Natural killer cell (primary cell): ENCODE measurements around the gene CCR8. TPM values are rescaled to one million over a fixed set of nuclear protein-coding genes. Genes with fewer than 3 reads are reported as not detected.

Source experiments
- ATAC-seq, 3 donors: fragments of 150-1000 bp in 2 of 3; fragments of 200-7000 bp in 1 of 3; cut with Tn5 transposase; 1 replicate in 1 of 3; 2 replicates in 2 of 3; pipeline ENCODE4 v1.10.0; 2021; ENCODE audit warnings: mild to moderate bottlenecking in 2 of 3, moderate library complexity in 2 of 3
- DNase-seq, 2 donors: peaks; one replicate each; pipeline versions ENCODE4 v3.0.0 to v3.0.0-alpha.2; 2013 to 2021; ENCODE audit warnings: mixed read lengths in 1 of 2
- H3K27ac ChIP-seq: one replicate; pipeline ENCODE4 v1.5.1; 2013; ENCODE audit warnings: mild to moderate bottlenecking, low read length
- H3K27me3 ChIP-seq: one replicate; pipeline ENCODE4 v1.6.1; 2013; ENCODE audit warnings: low read length; ENCODE audit not compliant: control insufficient read depth, insufficient read depth
- H3K36me3 ChIP-seq: one replicate; pipeline ENCODE4 v1.6.1; 2013; ENCODE audit warnings: low read length; ENCODE audit not compliant: control insufficient read depth, insufficient read depth
- H3K4me1 ChIP-seq: one replicate; pipeline ENCODE4 v1.6.1; 2013; ENCODE audit warnings: low read length; ENCODE audit not compliant: control insufficient read depth, insufficient read depth
- H3K4me3 ChIP-seq: one replicate; pipeline ENCODE4 v1.5.1; 2013; ENCODE audit warnings: low read length
- H3K9me3 ChIP-seq: one replicate; pipeline ENCODE4 v1.6.1; 2013; ENCODE audit warnings: low read length; ENCODE audit not compliant: control insufficient read depth, insufficient read depth
- H3K27ac Mint-ChIP-seq, 2 donors: one replicate each; pipeline ENCODE4 v1.8.0; 2022; ENCODE audit warnings: mild to moderate bottlenecking in 2 of 2, mixed read lengths in 2 of 2, moderate library complexity in 1 of 2
- H3K27me3 Mint-ChIP-seq, 2 donors: one replicate each; pipeline ENCODE4 v1.8.0; 2022; ENCODE audit warnings: low read depth in 2 of 2, mixed read lengths in 2 of 2
- H3K36me3 Mint-ChIP-seq: one replicate; pipeline ENCODE4 v1.8.0; 2022; ENCODE audit warnings: mixed read lengths
- H3K4me1 Mint-ChIP-seq, 2 donors: one replicate each; pipeline ENCODE4 v1.8.0; 2022; ENCODE audit warnings: mixed read lengths in 2 of 2
- H3K4me3 Mint-ChIP-seq: one replicate; pipeline ENCODE4 v1.8.0; 2022; ENCODE audit warnings: mild to moderate bottlenecking, moderate library complexity, mixed read lengths
- H3K9me3 Mint-ChIP-seq, 2 donors: one replicate each; pipeline ENCODE4 v1.8.0; 2022; ENCODE audit warnings: mixed read lengths in 2 of 2
- WGBS: methylation state at CpG from one replicate; pipeline ENCODE4 v1.1.7; 2013; ENCODE audit warnings: missing lambda C conversion rate; ENCODE audit not compliant: insufficient coverage; 5-methylcytosine and 5-hydroxymethylcytosine counted together
- intact Hi-C: fragments of 100-400 bp; cut with micrococcal nuclease; formaldehyde crosslinking; loops from one replicate; pipeline ENCODE4 v1.14.2; 2022
- total RNA-seq, 4 donors: library from RNA; stranded (reverse); fragments of 120-200 nt in 1 of 4; gene quantifications; one replicate each; pipeline versions ENCODE4 v1.2.3 to v1.2.4, GENCODE V29; 2013 to 2022
- TF ChIP-seq, protein P1 (sequence below): fragments of 200-600 bp; IDR thresholded peaks from one replicate; pipeline ENCODE4 v1.8.0; 2022; ENCODE audit warnings: antibody characterized with exemption

The CCR8 gene
- total RNA-seq, 3 donors from 2014 or later (not counting 1 experiment from before 2014, with no cell fraction given) = 0.35 TPM; not detected in 2

DNA sequence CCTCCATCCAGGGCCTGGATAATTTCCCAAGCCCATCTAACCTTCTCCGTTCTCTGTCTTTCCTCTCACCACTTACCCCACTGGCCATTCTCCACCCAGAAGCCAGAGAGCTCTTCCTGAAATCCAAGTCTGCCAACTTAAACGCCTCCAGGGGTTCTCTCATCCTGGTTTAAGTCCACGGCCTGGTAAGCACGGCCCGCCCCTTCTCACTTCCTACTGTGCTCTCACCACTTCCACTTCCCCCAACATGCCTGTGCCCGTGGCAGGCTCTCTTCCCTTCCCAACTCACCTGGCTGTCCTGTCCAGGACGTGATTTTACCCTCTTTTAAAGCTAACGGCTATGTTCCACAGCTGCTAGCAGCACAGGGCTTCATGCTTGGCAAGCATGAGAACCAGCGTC lies 48.0 kb upstream of the CCR8 start:
- intact Hi-C loops = loop anchor here (2.0 kb wide), 1 partner anchor 15 kb away; no protein-coding TSS in a partner anchor
- Mint-ChIP-seq H3K9me3 (no peaks in the 10 kb centered on the region), H3K27me3 (no peaks in the 10 kb centered on the region), H3K4me1 (peaks cover 68 to 71% of the 10 kb centered on the region in 2 donors), H3K27ac (peak overlapping the region; percentile 91 to 92), H3K36me3 (peaks cover 25% of the 10 kb centered on the region), H3K4me3 (peak overlapping the region; percentile 98)
- Histone ChIP-seq H3K27ac (peak overlapping the region; percentile 62), H3K36me3 (peaks cover 10% of the 10 kb centered on the region), H3K4me1 (peaks cover 65% of the 10 kb centered on the region), H3K4me3 (peak overlapping the region; percentile 68), H3K27me3 (no peaks in the 10 kb centered on the region), H3K9me3 (no peaks in the 10 kb centered on the region)
- TF ChIP-seq, protein P1, sequence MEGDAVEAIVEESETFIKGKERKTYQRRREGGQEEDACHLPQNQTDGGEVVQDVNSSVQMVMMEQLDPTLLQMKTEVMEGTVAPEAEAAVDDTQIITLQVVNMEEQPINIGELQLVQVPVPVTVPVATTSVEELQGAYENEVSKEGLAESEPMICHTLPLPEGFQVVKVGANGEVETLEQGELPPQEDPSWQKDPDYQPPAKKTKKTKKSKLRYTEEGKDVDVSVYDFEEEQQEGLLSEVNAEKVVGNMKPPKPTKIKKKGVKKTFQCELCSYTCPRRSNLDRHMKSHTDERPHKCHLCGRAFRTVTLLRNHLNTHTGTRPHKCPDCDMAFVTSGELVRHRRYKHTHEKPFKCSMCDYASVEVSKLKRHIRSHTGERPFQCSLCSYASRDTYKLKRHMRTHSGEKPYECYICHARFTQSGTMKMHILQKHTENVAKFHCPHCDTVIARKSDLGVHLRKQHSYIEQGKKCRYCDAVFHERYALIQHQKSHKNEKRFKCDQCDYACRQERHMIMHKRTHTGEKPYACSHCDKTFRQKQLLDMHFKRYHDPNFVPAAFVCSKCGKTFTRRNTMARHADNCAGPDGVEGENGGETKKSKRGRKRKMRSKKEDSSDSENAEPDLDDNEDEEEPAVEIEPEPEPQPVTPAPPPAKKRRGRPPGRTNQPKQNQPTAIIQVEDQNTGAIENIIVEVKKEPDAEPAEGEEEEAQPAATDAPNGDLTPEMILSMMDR = no peak
- WGBS = 29% methylated on average over 9 of the region's 9 CpGs
- ATAC-seq (peak in 2 of 3 donors; percentile 26 to 32), DNase-seq (no peak)

DNA sequence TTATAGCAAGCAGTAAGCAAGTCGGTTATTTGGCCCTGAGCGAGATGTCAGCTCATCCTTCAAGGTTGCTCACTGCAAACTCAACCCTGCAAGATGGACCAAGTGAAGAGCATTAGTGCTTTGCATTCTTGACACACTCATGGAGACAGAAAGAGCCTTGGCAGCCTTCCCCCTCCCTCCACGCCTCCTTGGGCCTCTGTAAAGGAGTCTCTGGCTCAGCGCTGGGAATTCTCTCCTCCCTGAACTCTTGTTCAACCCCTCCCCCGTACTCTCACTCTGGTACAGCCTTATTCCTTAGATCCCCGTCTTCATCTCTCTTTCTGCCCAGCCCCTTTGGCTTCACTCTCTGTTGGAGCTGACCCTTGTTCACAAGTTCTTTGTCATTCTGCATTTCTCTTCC lies 47.5 kb upstream of the CCR8 start:
- intact Hi-C loops = no loop called here
- no peak for DNase-seq
- H3K36me3 Mint-ChIP-seq = peaks cover 21% of the 10 kb centered on the region
- H3K27ac Mint-ChIP-seq = peak overlapping the region; percentile 91 to 92
- WGBS = 91% methylated on average over 6 of the region's 6 CpGs
- Histone ChIP-seq H3K27me3 (no peaks in the 10 kb centered on the region), H3K9me3 (no peaks in the 10 kb centered on the region), H3K4me3 (peak overlapping the region; percentile 68), H3K27ac (peak overlapping the region; percentile 62), H3K36me3 (peaks cover 5% of the 10 kb centered on the region), H3K4me1 (peaks cover 63% of the 10 kb centered on the region)
- H3K4me3 Mint-ChIP-seq = peak overlapping the region; percentile 98
- H3K9me3 Mint-ChIP-seq = no peaks in the 10 kb centered on the region
- H3K27me3 Mint-ChIP-seq = no peaks in the 10 kb centered on the region
- H3K4me1 Mint-ChIP-seq = peaks cover 64 to 69% of the 10 kb centered on the region in 2 donors
- no peak for ATAC-seq
- TF ChIP-seq, protein P1 = no peak

DNA sequence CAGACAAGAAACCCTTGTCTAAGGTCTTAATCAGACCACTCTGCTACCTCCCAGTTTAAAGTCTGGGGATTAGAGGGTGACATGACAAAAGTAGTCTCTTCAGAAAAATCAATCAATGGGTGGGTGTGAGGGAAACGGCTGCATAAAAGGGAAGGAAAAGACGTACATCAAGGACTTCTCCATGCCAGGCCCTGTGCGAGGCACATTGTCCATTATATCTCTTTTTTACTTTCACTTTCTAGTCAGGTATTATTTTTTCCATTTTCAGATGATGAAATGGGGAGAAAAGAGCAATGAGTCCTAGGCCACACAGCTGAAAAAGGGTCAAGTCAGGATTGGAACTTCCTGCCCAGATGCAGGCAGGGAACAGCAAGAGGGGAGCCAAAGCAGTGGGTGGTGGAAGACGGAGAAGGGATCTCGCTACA lies 45.0 kb upstream of the CCR8 start:
- H3K36me3 Mint-ChIP-seq = peaks cover 7% of the 10 kb centered on the region
- H3K4me1 Mint-ChIP-seq = peaks cover 55 to 67% of the 10 kb centered on the region in 2 donors
- TF ChIP-seq, protein P1 = no peak
- no peak for DNase-seq
- peaks cover 64% of the 10 kb centered on the region for H3K4me1 ChIP-seq
- no peak for ATAC-seq
- peak overlapping the region; percentile 17 for H3K4me3 Mint-ChIP-seq
- no peaks in the 10 kb centered on the region for H3K27me3 ChIP-seq
- 80% methylated on average over 3 of the region's 5 CpGs for WGBS
- no peaks in the 10 kb centered on the region for H3K9me3 Mint-ChIP-seq
- no peaks in the 10 kb centered on the region for H3K36me3 ChIP-seq
- H3K27ac Mint-ChIP-seq = peak overlapping the region; percentile 62 to 83
- no peak overlapping the region for H3K4me3 ChIP-seq
- peak overlapping the region; percentile 37 for H3K27ac ChIP-seq
- no peaks in the 10 kb centered on the region for H3K27me3 Mint-ChIP-seq
- intact Hi-C loops = no loop called here
- no peaks in the 10 kb centered on the region for H3K9me3 ChIP-seq

DNA sequence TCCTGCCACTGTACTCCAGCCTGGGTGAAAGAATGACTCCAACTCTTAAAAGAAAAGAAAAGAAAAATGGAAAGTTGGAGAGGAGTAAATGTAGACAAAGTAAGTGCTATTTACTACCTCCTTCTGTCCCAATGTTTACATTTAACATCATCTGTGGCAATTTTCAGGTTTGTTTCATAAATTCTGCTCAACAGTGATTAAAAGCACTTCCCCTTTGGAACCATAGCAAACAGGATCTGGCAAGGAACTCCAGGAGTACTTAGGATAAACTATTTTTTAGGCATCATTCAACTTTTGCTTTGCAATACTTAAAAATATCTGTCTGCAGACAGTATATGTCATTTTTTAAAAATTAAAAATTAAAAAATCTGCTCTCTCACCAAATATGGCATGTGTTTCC lies 44.2 kb upstream of the CCR8 start:
- H3K4me1 Mint-ChIP-seq = peaks cover 47 to 70% of the 10 kb centered on the region in 2 donors
- no peaks in the 10 kb centered on the region for H3K27me3 Mint-ChIP-seq
- Histone ChIP-seq H3K4me1 (peaks cover 60% of the 10 kb centered on the region), H3K36me3 (no peaks in the 10 kb centered on the region), H3K9me3 (no peaks in the 10 kb centered on the region), H3K4me3 (no peak overlapping the region), H3K27me3 (no peaks in the 10 kb centered on the region), H3K27ac (no peak overlapping the region)
- peak overlapping the region; percentile 62 to 83 for H3K27ac Mint-ChIP-seq
- intact Hi-C loops = no loop called here
- no peak for DNase-seq
- H3K4me3 Mint-ChIP-seq = no peak overlapping the region
- H3K36me3 Mint-ChIP-seq = no peaks in the 10 kb centered on the region
- TF ChIP-seq, protein P1 = no peak
- H3K9me3 Mint-ChIP-seq = no peaks in the 10 kb centered on the region
- ATAC-seq = no peak
